GM23338 (cell line): ENCODE measurements around the gene AP3B2.

Source experiments
- CREB1 ChIP-seq: fragments of 250-450 bp; sonication (Bioruptor Pico); IDR thresholded peaks from 2 replicates; pipeline ENCODE4 v1.5.0; 2020; ENCODE audit warnings: low read depth, mild to moderate bottlenecking, moderate library complexity
- CTCF ChIP-seq, 2 experiments: fragments of 200-600 bp in 1 of 2; sonication (generic) in 1 of 2; conservative IDR thresholded peaks; 2 replicates each; pipeline versions ENCODE4 v1.5.1 to v1.6.1; 2016 to 2017; ENCODE audit warnings: antibody characterized with exemption in 2 of 2, low read depth in 2 of 2, mild to moderate bottlenecking in 2 of 2, moderate library complexity in 1 of 2
- EZH2 ChIP-seq: fragments of 200-600 bp; sonication (generic); IDR thresholded peaks from one replicate; pipeline ENCODE4 v1.8.0; 2017; ENCODE audit warnings: antibody characterized with exemption, mild to moderate bottlenecking, low read depth; ENCODE audit not compliant: unreplicated experiment
- EZH2phosphoT487 ChIP-seq: fragments of 200-600 bp; sonication (generic); IDR thresholded peaks from one replicate; pipeline ENCODE4 v1.8.1; 2018; ENCODE audit warnings: antibody characterized with exemption; ENCODE audit not compliant: unreplicated experiment

- TF ChIP-seq CTCF (conservative IDR thresholded peaks at IDR 0.05; ENCODE audit: low read depth in 2 of 2) (peak; percentile 47 to 58), EZH2phosphoT487 (no peak), CREB1 (CRISPR knock-in tag) (no peak), EZH2 (peak; percentile 48)
Observed at GRCh38 chr15:82648257-82649103, 61.2 kb downstream of the AP3B2 start.
